GM18498 (cell line): ENCODE data around the gene HIPK2.
"Not testable (repeated sequence)": the region's sequence is repeated elsewhere in the genome, so short reads cannot be mapped to it uniquely, and the experiment has no call there.

Experiments used
- ATAC-seq: cut with Tn5 transposase; IDR thresholded peaks from one replicate; pipeline ENCODE4 v1.9.1; 2021; ENCODE audit warnings: mild to moderate bottlenecking, moderate library complexity; ENCODE audit not compliant: unreplicated experiment

The HIPK2 gene

GRCh38 chr7:139557857-139558581, 219.8 kb downstream of the HIPK2 start:
- ATAC-seq: no peak

GRCh38 chr7:139553991-139554700, 223.7 kb downstream of the HIPK2 start:
- not testable (repeated sequence) for ATAC-seq

GRCh38 chr7:139548302-139549028, 229.3 kb downstream of the HIPK2 start:
- ATAC-seq: no peak

GRCh38 chr7:139544645-139545044, 233.2 kb downstream of the HIPK2 start:
- ATAC-seq: no peak

- ATAC-seq: no peak
Observed at GRCh38 chr7:139543801-139544603, 233.8 kb downstream of the HIPK2 start.

- no peak for ATAC-seq
Observed at GRCh38 chr7:139542308-139543151, 235.3 kb downstream of the HIPK2 start.

- no peak for ATAC-seq
Observed at GRCh38 chr7:139541600-139542307, 236.0 kb downstream of the HIPK2 start.

GRCh38 chr7:139540203-139540602, 237.6 kb downstream of the HIPK2 start:
- ATAC-seq: no peak

- no peak for ATAC-seq
Observed at GRCh38 chr7:139538881-139539635, 238.7 kb downstream of the HIPK2 start.

GRCh38 chr7:139536152-139536551, 241.6 kb downstream of the HIPK2 start:
- no peak for ATAC-seq

- ATAC-seq: no peak
Observed at GRCh38 chr7:139534966-139535651, 242.7 kb downstream of the HIPK2 start.

- no peak for ATAC-seq
Observed at GRCh38 chr7:139534096-139534495, 243.7 kb downstream of the HIPK2 start.

GRCh38 chr7:139532636-139533155, 245.1 kb downstream of the HIPK2 start:
- ATAC-seq: no peak

GRCh38 chr7:139531094-139531493, 246.7 kb downstream of the HIPK2 start:
- no peak for ATAC-seq

- ATAC-seq: no peak
Observed at GRCh38 chr7:139526578-139527544, 250.9 kb downstream of the HIPK2 start.

- ATAC-seq: no peak
Observed at GRCh38 chr7:139525750-139526149, 252.0 kb downstream of the HIPK2 start.

- ATAC-seq: no peak
Observed at GRCh38 chr7:139525239-139525638, 252.6 kb downstream of the HIPK2 start.
